OCI-LY3 (cell line): ENCODE results near the gene PTPRT.

Source experiments
- H2AFZ ChIP-seq: fragments of 200-600, 300-600 bp; shearing (Covaris generic); 2 replicates; pipeline ENCODE4 v1.6.0; 2014; ENCODE audit warnings: antibody characterized with exemption, low read depth, low read length
- H3K27ac ChIP-seq: fragments of 200-600, 300-600 bp; sonication (generic); 2 replicates; pipeline ENCODE4 v1.5.1; 2014; ENCODE audit warnings: mild to moderate bottlenecking, low read length, moderate library complexity, mixed read lengths
- H3K27me3 ChIP-seq: fragments of 200-600, 300-600 bp; sonication (generic); 2 replicates; pipeline ENCODE4 v1.6.1; 2014; ENCODE audit warnings: low read depth, low read length, mixed read lengths
- H3K36me3 ChIP-seq: fragments of 200-600, 300-600 bp; sonication (generic); replicated peaks from 2 replicates; pipeline ENCODE3; 2014; ENCODE audit warnings: low read depth, low read length, mixed read lengths
- H3K4me1 ChIP-seq: fragments of 300-600, 200-600 bp; sonication (generic); 2 replicates; pipeline ENCODE4 v1.6.1; 2014; ENCODE audit warnings: low read length, mixed read lengths
- H3K4me2 ChIP-seq: fragments of 200-600, 300-600 bp; sonication (generic); 2 replicates; pipeline ENCODE4 v1.6.1; 2014; ENCODE audit warnings: low read length, mixed read lengths
- H3K4me3 ChIP-seq: fragments of 300-600, 200-600 bp; sonication (generic); 2 replicates; pipeline ENCODE4 v1.5.1; 2014; ENCODE audit warnings: antibody characterized with exemption, mild to moderate bottlenecking, low read length, moderate library complexity
- H3K79me2 ChIP-seq: fragments of 300-600, 200-600 bp; shearing (Covaris generic); 2 replicates; pipeline ENCODE4 v1.6.1; 2014; ENCODE audit warnings: mild to moderate bottlenecking, low read length, mixed read lengths
- H3K9ac ChIP-seq: fragments of 300-600, 200-600 bp; shearing (Covaris generic); 2 replicates; pipeline ENCODE4 v1.6.0; 2014; ENCODE audit warnings: mild to moderate bottlenecking, low read length, moderate library complexity
- H3K9me3 ChIP-seq: fragments of 200-600, 300-600 bp; shearing (Covaris generic); 2 replicates; pipeline ENCODE4 v1.6.1; 2014; ENCODE audit warnings: low read length, mixed read lengths; ENCODE audit not compliant: insufficient read depth
- H4K20me1 ChIP-seq: fragments of 200-600, 300-600 bp; sonication (generic); 2 replicates; pipeline ENCODE4 v1.6.1; 2016; ENCODE audit warnings: low read length, mixed read lengths; ENCODE audit not compliant: insufficient read depth
- CTCF ChIP-seq: fragments of 200-600, 300-600 bp; sonication (generic); IDR thresholded peaks from 2 replicates; pipeline ENCODE4 v1.5.1; 2014; ENCODE audit warnings: antibody characterized with exemption, low read length, low read depth
- EZH2phosphoT487 ChIP-seq: fragments of 200-600 bp; shearing (Covaris generic); IDR thresholded peaks from 2 replicates; pipeline ENCODE4 v1.6.1; 2018; ENCODE audit warnings: antibody characterized with exemption, mixed run types, low read depth

Gene PTPRT

GRCh38 chr20:42067174-42067573, 1122.5 kb downstream of the PTPRT start:
- Histone ChIP-seq H3K4me1 (no peaks in the 10 kb centered on the region), H3K4me2 (no peak overlapping the region)
- TF ChIP-seq CTCF: no peak
- no peak for TF ChIP-seq EZH2phosphoT487

DNA sequence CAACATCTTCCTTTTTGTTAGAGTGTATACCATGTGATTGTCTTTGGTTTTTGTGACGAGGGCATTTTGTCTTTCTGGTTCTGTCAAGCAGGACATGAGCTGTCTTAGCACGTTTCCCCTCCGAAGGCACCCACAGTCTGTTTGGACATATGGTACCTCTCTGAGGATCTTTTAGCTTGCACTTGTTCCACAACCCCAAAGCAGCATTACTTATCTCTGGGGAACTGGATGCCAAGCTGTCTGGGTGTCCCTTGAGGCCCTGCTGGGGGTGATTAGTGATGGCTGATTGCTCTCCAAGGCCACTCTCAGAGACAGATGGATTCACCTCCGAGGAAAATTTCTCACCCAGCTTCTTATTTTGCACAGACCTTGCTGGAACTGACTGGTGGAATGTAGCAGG, 1126.6 kb downstream of the PTPRT start:
- no peak for TF ChIP-seq CTCF
- no peak for TF ChIP-seq EZH2phosphoT487
- Histone ChIP-seq H3K79me2 (no peaks in the 10 kb centered on the region), H3K27me3 (peaks cover 17% of the 10 kb centered on the region), H2AFZ (no peak overlapping the region), H3K36me3 (no peaks in the 10 kb centered on the region), H3K9ac (no peak overlapping the region), H3K4me2 (no peak overlapping the region), H3K27ac (no peak overlapping the region), H3K9me3 (no peaks in the 10 kb centered on the region), H3K4me1 (no peaks in the 10 kb centered on the region), H4K20me1 (no peaks in the 10 kb centered on the region), H3K4me3 (no peak overlapping the region)

More at GRCh38 chr20:42067174-42067573, 1122.5 kb downstream of the PTPRT start:
- H2AFZ ChIP-seq: no peak overlapping the region
- H3K79me2 ChIP-seq: no peaks in the 10 kb centered on the region
- no peak overlapping the region for H3K9ac ChIP-seq
- no peaks in the 10 kb centered on the region for H3K36me3 ChIP-seq
- H4K20me1 ChIP-seq: no peaks in the 10 kb centered on the region
- H3K9me3 ChIP-seq: no peaks in the 10 kb centered on the region
- peaks cover 26% of the 10 kb centered on the region for H3K27me3 ChIP-seq
- no peak overlapping the region for H3K27ac ChIP-seq
- no peak overlapping the region for H3K4me3 ChIP-seq

DNA sequence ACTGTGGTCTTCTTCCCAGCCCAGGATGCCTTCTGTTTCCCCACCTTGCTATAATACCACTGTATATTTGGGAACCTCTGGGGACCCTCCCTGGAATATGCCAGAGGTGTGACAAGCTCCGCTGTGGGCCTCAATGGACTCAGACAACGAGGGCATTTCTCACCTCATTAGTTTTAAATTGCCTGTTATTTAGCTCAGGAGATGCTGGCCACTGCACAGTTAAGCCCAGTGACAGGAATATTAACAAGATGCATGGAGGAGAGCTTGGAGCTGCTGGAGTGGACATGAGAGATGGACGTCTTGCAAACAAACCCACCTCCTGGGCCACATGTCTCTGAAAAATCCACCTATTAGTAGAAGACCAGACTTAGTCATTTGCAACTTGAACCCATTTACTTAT, 1136.4 kb downstream of the PTPRT start:
- H3K9me3 ChIP-seq: no peaks in the 10 kb centered on the region
- H3K27me3 ChIP-seq: peaks cover 11% of the 10 kb centered on the region; the same call in 1 of the 2 replicates
- H4K20me1 ChIP-seq: no peaks in the 10 kb centered on the region
- no peaks in the 10 kb centered on the region for H3K4me1 ChIP-seq
- no peaks in the 10 kb centered on the region for H3K36me3 ChIP-seq
- H2AFZ ChIP-seq: no peak overlapping the region
- H3K27ac ChIP-seq: no peak overlapping the region
- no peaks in the 10 kb centered on the region for H3K79me2 ChIP-seq
- H3K4me2 ChIP-seq: no peak overlapping the region
- no peak overlapping the region for H3K9ac ChIP-seq
- H3K4me3 ChIP-seq: no peak overlapping the region
- no peak for TF ChIP-seq CTCF
- TF ChIP-seq EZH2phosphoT487: no peak

DNA sequence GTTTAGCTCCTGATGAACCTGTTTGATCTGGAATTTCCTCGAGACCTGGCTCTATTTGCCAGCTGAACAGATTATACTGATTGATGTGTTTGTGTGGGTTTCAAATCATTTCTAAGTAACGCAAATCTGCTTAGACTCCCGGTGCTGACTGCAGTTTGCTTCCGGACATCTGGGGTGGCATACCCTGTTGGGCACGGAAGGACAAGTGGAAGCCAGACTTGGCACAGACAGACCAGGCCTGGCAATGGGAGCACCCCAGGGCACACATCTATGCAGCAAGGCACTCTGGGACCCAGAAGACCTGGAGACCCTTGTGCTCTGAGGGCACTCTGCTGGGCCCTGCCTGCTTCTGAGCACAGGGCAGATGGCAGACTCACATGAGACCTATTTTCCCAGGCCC, 1137.8 kb downstream of the PTPRT start:
- Histone ChIP-seq H2AFZ (no peak overlapping the region), H3K4me3 (no peak overlapping the region), H3K79me2 (no peaks in the 10 kb centered on the region), H3K9me3 (no peaks in the 10 kb centered on the region), H3K4me2 (no peak overlapping the region), H3K36me3 (no peaks in the 10 kb centered on the region), H3K9ac (no peak overlapping the region), H4K20me1 (no peaks in the 10 kb centered on the region), H3K4me1 (no peaks in the 10 kb centered on the region), H3K27me3 (peaks cover 11% of the 10 kb centered on the region; the same call in 1 of the 2 replicates), H3K27ac (no peak overlapping the region)
- TF ChIP-seq EZH2phosphoT487: no peak
- TF ChIP-seq CTCF: no peak
